BLaER1 treated with 17β-estradiol and CSF1 and Interleukin-3, amounts not matched to agents 10 nM and 100 nM (cell line): Measurements from ENCODE around the gene LAMA2.

Experiments used
- H3K27ac ChIP-seq, 11 experiments: shearing (Covaris generic); formaldehyde crosslinking; 2 replicates each; pipeline ENCODE4 v1.8.1; 2022
- H3K27me3 ChIP-seq, 11 experiments: shearing (Covaris generic); formaldehyde crosslinking; 2 replicates each; pipeline ENCODE4 v1.8.1; 2022
- H3K36me3 ChIP-seq, 11 experiments: shearing (Covaris generic); formaldehyde crosslinking; 2 replicates each; pipeline ENCODE4 v1.8.1; 2022
- H3K4me1 ChIP-seq, 10 experiments: shearing (Covaris generic); formaldehyde crosslinking; 2 replicates each; pipeline ENCODE4 v1.8.1; 2022
- H3K4me2 ChIP-seq, 11 experiments: shearing (Covaris generic); formaldehyde crosslinking; 2 replicates each; pipeline ENCODE4 v1.8.1; 2022
- H3K4me3 ChIP-seq, 10 experiments: shearing (Covaris generic); formaldehyde crosslinking; 2 replicates each; pipeline ENCODE4 v1.8.1; 2022
- H3K9ac ChIP-seq, 11 experiments: shearing (Covaris generic); formaldehyde crosslinking; 2 replicates each; pipeline ENCODE4 v1.8.1; 2022
- H3K9me3 ChIP-seq, 11 experiments: shearing (Covaris generic); formaldehyde crosslinking; replicated peaks in 1 of 11; 2 replicates each; pipeline ENCODE4 v1.8.1; 2022
- H4K20me1 ChIP-seq, 11 experiments: shearing (Covaris generic); formaldehyde crosslinking; 2 replicates each; pipeline ENCODE4 v1.8.1; 2022
- Cebpa-rat ChIP-seq, 11 experiments: shearing (Covaris generic); IDR thresholded peaks; 2 replicates each; pipeline ENCODE4 v1.8.1; 2022

The LAMA2 gene

DNA sequence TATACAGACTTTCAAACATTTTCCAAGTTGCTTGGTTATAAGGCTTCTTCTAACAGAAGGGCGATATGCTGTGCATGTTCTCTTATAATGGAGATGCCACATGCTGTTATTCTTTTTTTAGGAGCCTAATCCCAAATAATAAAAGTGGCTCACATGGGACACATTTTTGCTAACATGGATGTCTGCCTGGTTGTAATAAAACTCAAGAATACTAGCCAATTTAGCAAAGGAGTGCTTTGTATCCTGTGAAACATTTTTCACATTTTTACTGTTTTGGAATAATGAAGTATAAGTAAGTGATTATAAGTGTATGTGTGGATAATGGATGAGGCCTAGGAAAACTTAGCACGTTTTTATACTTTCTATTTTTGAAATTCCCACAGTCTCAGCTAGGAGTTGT, 312.2 kb downstream of the LAMA2 start:
- H3K27me3 ChIP-seq: peaks cover 0 to 5% (median 0%) of the 10 kb centered on the region in 11 experiments; a peak in 2 of 22 replicates
- H3K4me2 ChIP-seq: no peak overlapping the region
- no peaks in the 10 kb centered on the region for H3K9me3 ChIP-seq
- no peak for TF ChIP-seq Cebpa-rat (IDR thresholded peaks at IDR 0.05)
- H3K27ac ChIP-seq: no peak overlapping the region
- H3K9ac ChIP-seq: no peak overlapping the region
- no peak overlapping the region for H3K4me3 ChIP-seq
- H3K4me1 ChIP-seq: peaks cover 12 to 26% (median 19%) of the 10 kb centered on the region in 10 experiments
- no peaks in the 10 kb centered on the region for H4K20me1 ChIP-seq
- no peaks in the 10 kb centered on the region for H3K36me3 ChIP-seq

DNA sequence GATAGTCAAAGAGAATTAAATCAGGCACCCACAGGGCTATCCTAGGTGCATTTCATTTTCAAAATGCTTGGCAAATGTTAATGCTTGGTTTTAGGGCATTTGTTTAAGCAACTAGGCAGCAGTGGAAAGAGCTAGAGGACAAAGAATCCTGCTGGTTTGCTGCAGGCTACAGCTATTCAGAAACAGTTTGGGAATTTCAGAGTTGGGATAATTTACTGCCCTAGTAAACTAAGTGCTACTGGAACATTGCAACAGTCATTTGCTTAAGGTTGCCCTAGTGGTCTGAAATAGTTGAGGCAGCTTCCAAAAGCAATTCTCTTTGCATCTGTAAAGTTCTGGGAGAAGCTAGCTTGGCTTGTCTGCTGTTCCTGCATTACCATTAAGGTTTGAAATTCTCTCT, 312.7 kb downstream of the LAMA2 start:
- Histone ChIP-seq H3K27me3 (peaks cover 0 to 3% (median 0%) of the 10 kb centered on the region in 11 experiments; a peak in 1 of 22 replicates), H3K4me2 (no peak overlapping the region), H3K4me1 (peaks cover 12 to 26% (median 19%) of the 10 kb centered on the region in 10 experiments), H3K4me3 (no peak overlapping the region), H3K27ac (no peak overlapping the region), H4K20me1 (no peaks in the 10 kb centered on the region), H3K9me3 (no peaks in the 10 kb centered on the region), H3K36me3 (no peaks in the 10 kb centered on the region), H3K9ac (no peak overlapping the region)
- no peak for TF ChIP-seq Cebpa-rat (IDR thresholded peaks at IDR 0.05)

DNA sequence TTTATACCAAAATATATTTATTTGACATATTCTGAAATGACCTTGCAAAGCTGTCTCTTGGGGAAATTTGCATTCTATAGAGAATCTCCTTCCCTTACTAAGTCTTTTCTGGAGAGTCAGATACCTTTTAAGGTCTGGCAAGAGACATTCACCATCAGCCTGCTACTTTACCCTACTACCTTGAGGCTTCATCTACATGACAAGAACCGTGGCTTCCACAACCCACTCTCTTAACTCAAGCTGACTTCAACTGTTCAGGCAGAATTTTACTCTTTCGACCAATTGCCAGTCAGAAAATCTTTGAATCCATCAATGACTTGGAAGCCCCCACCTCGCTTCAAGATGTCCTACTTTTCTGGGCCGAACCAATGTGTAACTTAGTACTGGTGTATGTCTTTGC, 314.2 kb downstream of the LAMA2 start:
- Histone ChIP-seq H4K20me1 (no peaks in the 10 kb centered on the region), H3K4me1 (peaks cover 4 to 11% (median 7%) of the 10 kb centered on the region in 10 experiments; a peak in 19 of 20 replicates), H3K9ac (no peak overlapping the region), H3K4me3 (no peak overlapping the region), H3K36me3 (no peaks in the 10 kb centered on the region), H3K27me3 (peaks cover 0 to 3% (median 0%) of the 10 kb centered on the region in 11 experiments; a peak in 1 of 22 replicates), H3K4me2 (no peak overlapping the region), H3K9me3 (no peaks in the 10 kb centered on the region), H3K27ac (no peak overlapping the region)
- no peak for TF ChIP-seq Cebpa-rat (IDR thresholded peaks at IDR 0.05)

DNA sequence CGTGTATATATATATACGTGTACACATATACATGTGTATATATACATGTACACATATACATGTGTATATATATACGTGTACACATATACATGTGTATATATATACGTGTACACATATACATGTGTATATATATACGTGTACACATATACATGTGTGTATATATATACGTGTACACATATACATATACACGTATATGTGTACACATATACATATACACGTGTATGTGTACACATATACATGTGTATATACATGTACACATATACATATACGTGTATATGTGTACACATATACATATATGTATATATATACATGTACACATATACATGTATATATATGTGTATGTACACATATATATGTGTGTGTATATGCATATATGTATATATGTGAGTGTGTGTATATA, 317.2 kb downstream of the LAMA2 start:
- no peaks in the 10 kb centered on the region for H3K36me3 ChIP-seq
- H3K9me3 ChIP-seq: no peaks in the 10 kb centered on the region
- H3K4me3 ChIP-seq: no peak overlapping the region
- H3K27ac ChIP-seq: no peak overlapping the region
- H3K4me1 ChIP-seq: no peaks in the 10 kb centered on the region
- H3K9ac ChIP-seq: no peak overlapping the region
- H4K20me1 ChIP-seq: no peaks in the 10 kb centered on the region
- H3K27me3 ChIP-seq: no peaks in the 10 kb centered on the region
- no peak for TF ChIP-seq Cebpa-rat (IDR thresholded peaks at IDR 0.05)
- no peak overlapping the region for H3K4me2 ChIP-seq

DNA sequence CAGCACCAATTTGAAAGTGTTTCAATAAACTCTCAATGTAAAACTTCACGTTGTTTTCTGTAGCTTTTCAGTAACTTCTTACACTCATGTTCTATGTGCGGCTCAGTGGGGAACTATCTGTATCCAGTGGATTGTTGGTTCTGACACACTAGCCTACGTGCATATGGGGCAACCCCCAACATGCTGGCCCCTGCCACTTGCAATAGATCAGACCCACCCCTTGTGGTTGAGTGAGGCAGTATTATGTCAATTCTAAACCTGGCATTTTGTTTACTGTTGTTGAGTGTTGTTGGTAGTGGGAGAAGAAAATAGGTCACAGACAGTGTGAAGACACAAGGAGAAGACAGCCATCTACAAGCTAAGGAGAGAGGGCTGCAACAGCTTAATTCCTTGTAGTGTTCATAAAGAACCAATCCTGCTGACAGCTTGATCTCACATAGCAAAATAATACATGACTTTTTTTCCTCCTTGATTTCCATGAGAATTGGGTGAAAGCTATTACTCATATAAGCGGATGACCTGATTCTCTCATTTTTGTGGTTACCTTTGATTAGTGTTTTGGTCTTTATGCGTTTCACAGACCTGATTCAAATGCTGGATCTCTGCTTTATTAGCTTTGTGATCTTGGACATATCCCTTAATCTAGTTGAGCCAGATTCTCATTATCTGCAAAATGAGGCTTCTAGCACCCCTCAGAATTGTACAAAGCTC, 320.4 kb downstream of the LAMA2 start:
- Histone ChIP-seq H3K27ac (no peak overlapping the region), H3K9ac (no peak overlapping the region), H3K4me2 (no peak overlapping the region), H3K36me3 (no peaks in the 10 kb centered on the region), H3K4me3 (no peak overlapping the region), H3K27me3 (no peaks in the 10 kb centered on the region), H3K9me3 (no peaks in the 10 kb centered on the region), H3K4me1 (no peaks in the 10 kb centered on the region), H4K20me1 (no peaks in the 10 kb centered on the region)
- TF ChIP-seq Cebpa-rat (IDR thresholded peaks at IDR 0.05): no peak

DNA sequence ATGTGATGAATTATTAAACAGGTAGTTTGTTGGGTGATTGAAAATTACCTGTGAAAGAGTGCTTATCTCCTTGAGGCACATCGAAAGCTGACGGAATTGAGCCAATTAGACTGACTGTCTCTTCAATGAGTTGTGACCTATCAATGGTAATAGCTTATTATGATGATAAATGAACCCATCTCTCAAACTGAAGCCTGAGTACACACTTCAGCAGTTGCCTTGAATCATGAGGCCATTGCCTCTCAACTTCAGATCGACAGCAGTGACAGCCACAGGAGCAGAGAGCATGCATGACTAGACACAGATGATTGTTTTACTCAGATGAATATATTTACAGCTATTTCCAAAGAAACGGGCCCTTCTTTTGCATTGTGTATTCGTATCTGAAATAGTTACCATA, 323.9 kb downstream of the LAMA2 start:
- Histone ChIP-seq H3K4me1 (no peaks in the 10 kb centered on the region), H3K4me3 (no peak overlapping the region), H3K4me2 (no peak overlapping the region), H3K36me3 (no peaks in the 10 kb centered on the region), H3K27ac (no peak overlapping the region), H4K20me1 (no peaks in the 10 kb centered on the region), H3K9ac (no peak overlapping the region), H3K27me3 (no peaks in the 10 kb centered on the region), H3K9me3 (no peaks in the 10 kb centered on the region)
- TF ChIP-seq Cebpa-rat (IDR thresholded peaks at IDR 0.05): no peak

DNA sequence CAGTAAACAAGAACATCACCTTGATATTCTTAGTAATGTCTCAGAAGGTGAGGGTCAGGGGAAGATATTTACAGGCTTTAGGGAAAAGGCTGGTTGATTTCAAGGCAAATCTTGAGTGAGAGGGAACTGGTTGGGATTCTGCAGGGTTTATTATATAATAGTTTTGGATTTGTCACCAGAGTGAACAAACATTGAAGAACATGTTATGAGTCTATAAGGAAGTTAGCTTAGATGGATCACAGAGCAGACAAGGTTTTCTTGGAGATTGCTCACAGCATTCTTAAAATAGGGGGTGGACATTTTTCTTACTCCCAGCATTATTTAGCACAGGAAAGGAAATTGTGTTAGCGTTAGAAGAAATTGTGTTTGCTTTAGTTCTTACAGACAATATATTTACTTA, 324.9 kb downstream of the LAMA2 start:
- no peaks in the 10 kb centered on the region for H3K36me3 ChIP-seq
- H3K27me3 ChIP-seq: no peaks in the 10 kb centered on the region
- TF ChIP-seq Cebpa-rat (IDR thresholded peaks at IDR 0.05): no peak
- no peak overlapping the region for H3K4me3 ChIP-seq
- H3K9me3 ChIP-seq: no peaks in the 10 kb centered on the region
- H3K4me1 ChIP-seq: no peaks in the 10 kb centered on the region
- no peak overlapping the region for H3K27ac ChIP-seq
- H4K20me1 ChIP-seq: no peaks in the 10 kb centered on the region
- H3K4me2 ChIP-seq: no peak overlapping the region
- H3K9ac ChIP-seq: no peak overlapping the region

DNA sequence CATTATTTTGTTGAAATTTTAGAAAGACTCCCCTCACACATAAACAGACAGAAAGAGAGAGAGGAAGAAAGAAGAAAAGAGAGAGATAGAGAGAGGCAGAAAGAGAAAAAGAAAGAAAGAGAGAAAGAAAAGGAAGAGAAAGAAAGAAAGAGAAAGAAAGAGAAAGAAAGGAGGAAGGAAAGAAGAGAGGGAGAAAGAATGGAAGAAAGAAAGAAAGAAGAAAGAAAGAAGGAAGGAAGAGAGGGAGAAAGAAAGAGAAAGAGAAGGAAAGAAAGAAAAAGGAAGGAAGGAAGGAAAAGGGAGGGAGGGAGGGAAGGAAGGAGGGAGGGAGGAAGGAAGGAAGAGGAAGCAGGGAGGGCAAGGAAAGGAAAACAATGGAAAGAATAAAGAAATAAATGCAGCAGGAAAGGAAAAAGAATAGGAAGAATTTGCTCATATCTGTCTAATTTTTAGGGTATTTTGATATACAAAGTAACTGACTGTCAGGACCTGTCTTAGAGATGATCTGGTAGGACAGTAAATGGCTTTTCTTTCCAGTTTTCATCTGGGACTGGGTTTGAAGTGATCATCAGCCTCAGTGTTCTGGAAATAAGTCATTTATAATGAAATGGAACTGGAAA, 325.6 kb downstream of the LAMA2 start:
- Histone ChIP-seq H3K9ac (no peak overlapping the region), H3K27me3 (no peaks in the 10 kb centered on the region), H4K20me1 (no peaks in the 10 kb centered on the region), H3K27ac (no peak overlapping the region), H3K4me1 (no peaks in the 10 kb centered on the region), H3K4me2 (no peak overlapping the region), H3K9me3 (no peaks in the 10 kb centered on the region), H3K36me3 (no peaks in the 10 kb centered on the region), H3K4me3 (no peak overlapping the region)
- no peak for TF ChIP-seq Cebpa-rat (IDR thresholded peaks at IDR 0.05)

DNA sequence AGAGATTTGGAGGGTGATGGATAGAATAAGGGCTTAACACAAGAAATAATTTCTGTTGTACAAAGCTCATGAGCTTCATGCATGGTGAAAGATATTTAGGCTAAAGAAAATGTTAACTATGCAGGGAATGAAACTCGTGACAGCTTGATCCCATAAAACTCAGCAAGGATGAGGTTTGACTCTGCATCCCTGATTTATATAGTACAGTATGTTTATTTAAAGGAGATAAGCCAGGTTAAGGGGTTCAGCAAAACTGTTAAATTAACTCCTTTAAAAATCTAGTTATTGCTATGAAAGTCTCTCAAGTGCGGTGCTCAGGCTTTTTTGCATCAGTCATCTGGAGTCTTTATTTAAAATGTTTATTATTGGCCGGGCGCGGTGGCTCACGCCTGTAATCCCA, 326.4 kb downstream of the LAMA2 start:
- H3K36me3 ChIP-seq: no peaks in the 10 kb centered on the region
- TF ChIP-seq Cebpa-rat (IDR thresholded peaks at IDR 0.05): no peak
- H3K9me3 ChIP-seq: no peaks in the 10 kb centered on the region
- no peak overlapping the region for H3K9ac ChIP-seq
- H3K27me3 ChIP-seq: no peaks in the 10 kb centered on the region
- H3K4me1 ChIP-seq: no peaks in the 10 kb centered on the region
- no peaks in the 10 kb centered on the region for H4K20me1 ChIP-seq
- H3K4me2 ChIP-seq: no peak overlapping the region
- no peak overlapping the region for H3K27ac ChIP-seq
- H3K4me3 ChIP-seq: no peak overlapping the region

DNA sequence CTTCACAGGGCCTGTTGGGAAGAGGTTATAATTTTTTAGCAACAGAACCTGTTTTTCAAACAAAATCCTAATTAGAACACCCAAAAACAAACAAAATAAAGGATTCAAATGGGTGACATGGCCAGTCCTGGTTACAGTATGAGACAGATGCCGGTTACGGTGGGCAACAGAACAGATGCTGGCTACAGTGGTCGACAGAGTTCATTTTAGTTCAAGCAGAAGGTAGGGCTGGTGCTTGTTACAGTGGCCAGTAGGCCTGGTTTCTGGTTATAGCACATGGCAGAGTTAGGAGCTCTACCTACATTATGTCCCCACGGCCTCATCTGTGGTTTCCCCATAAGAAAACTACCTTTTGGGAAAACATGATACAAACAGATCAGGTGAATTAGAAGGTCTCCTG, 327.7 kb downstream of the LAMA2 start:
- H3K27ac ChIP-seq: no peak overlapping the region
- TF ChIP-seq Cebpa-rat (IDR thresholded peaks at IDR 0.05): no peak

More for the DNA sequence above, 327.7 kb downstream of the LAMA2 start:
- Histone ChIP-seq H3K36me3 (no peaks in the 10 kb centered on the region), H3K9me3 (no peaks in the 10 kb centered on the region), H3K9ac (no peak overlapping the region), H3K4me1 (no peaks in the 10 kb centered on the region), H3K4me3 (no peak overlapping the region), H3K4me2 (no peak overlapping the region), H3K27me3 (no peaks in the 10 kb centered on the region), H4K20me1 (no peaks in the 10 kb centered on the region)
